ENCODE data around the gene SPRY4.
"Not testable (repeated sequence)": the region's sequence is repeated elsewhere in the genome, so short reads cannot be mapped to it uniquely, and the experiment has no call there.

Gene SPRY4

GRCh38 chr5:142264084-142264483, 60.7 kb downstream of the SPRY4 start:
- in situ Hi-C loops (cut with MboI; ENCODE audit: low sequenced_read_pairs) = not testable (repeated sequence)

GRCh38 chr5:142263346-142263745, 61.5 kb downstream of the SPRY4 start:
- in situ Hi-C loops (cut with MboI; ENCODE audit: low sequenced_read_pairs) = no loop called here

DNA sequence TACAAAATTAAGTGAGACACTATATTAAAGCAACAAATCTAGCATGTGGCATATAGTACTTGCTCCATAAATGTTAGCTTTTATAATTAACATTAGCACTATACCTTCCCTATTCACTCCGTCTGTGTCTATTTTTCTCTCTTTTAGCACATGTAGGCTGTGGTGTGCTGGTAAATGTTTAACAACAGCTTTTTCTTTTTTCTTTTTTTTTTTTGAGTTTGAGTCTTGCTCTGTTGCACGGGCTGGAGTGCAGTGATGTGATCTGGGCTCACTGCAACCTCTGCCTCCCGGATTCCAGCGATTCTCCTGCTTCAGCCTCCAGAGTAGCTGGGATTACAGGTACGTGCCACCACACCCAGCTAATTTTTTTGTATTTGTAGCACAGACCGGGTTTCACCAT, 62.1 kb downstream of the SPRY4 start:
- in situ Hi-C loops (cut with MboI; ENCODE audit: low sequenced_read_pairs) = no loop called here
